Measurements from ENCODE around the gene OLFML2B. TPM values are rescaled to one million over a fixed set of nuclear protein-coding genes. Genes with fewer than 3 reads are reported as not detected.

Gene OLFML2B
- polyA plus RNA-seq, 1 of the 3 experiments (the other 2 are of a cell fraction): 7.3 TPM

- H3K9ac ChIP-seq: no peak overlapping the region
- H3K4me1 ChIP-seq (ENCODE audit: control insufficient read depth in 1 of 2, insufficient read depth in 2 of 2, low read depth in 1 of 2, low read length in 1 of 2): peaks cover 9% of the 10 kb centered on the region in 2 experiments; a peak in 2 of 4 replicates
- no peaks in the 10 kb centered on the region for H3K27me3 ChIP-seq (ENCODE audit: insufficient read depth)
- no peaks in the 10 kb centered on the region for H4K20me1 ChIP-seq (ENCODE audit: insufficient read depth)
- CTCF ChIA-PET: interaction anchor here (1.5 kb wide), 2 partner anchors 37 to 191 kb away, joined by 3 read pairs; no protein-coding TSS in a partner anchor
- no peak for TF ChIP-seq CTCF (IDR thresholded peaks at IDR 0.05)
- TF ChIP-seq SMC3 (IDR thresholded peaks at IDR 0.05; ENCODE audit: low read depth, low read length): no peak
- TF ChIP-seq PBX3 (IDR thresholded peaks at IDR 0.05): no peak
- TF ChIP-seq, protein P1, sequence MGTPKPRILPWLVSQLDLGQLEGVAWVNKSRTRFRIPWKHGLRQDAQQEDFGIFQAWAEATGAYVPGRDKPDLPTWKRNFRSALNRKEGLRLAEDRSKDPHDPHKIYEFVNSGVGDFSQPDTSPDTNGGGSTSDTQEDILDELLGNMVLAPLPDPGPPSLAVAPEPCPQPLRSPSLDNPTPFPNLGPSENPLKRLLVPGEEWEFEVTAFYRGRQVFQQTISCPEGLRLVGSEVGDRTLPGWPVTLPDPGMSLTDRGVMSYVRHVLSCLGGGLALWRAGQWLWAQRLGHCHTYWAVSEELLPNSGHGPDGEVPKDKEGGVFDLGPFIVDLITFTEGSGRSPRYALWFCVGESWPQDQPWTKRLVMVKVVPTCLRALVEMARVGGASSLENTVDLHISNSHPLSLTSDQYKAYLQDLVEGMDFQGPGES (IDR thresholded peaks at IDR 0.05; ENCODE audit: low read depth, low read length): no peak
- TF ChIP-seq MXI1 (IDR thresholded peaks at IDR 0.05; ENCODE audit: low read depth, low read length): no peak
- no peak for TF ChIP-seq FOXJ3 (CRISPR knock-in tag; IDR thresholded peaks at IDR 0.05)
- no peak for TF ChIP-seq FOXM1 (IDR thresholded peaks at IDR 0.05; ENCODE audit: low read depth)
- TF ChIP-seq RAD21 (IDR thresholded peaks at IDR 0.05; ENCODE audit: low read length): no peak
- no peak for TF ChIP-seq RFX5 (IDR thresholded peaks at IDR 0.05; ENCODE audit: low read length)
- TF ChIP-seq MEF2A (IDR thresholded peaks at IDR 0.05; ENCODE audit: borderline replicate concordance, low read depth): no peak
- TF ChIP-seq TCF12 (IDR thresholded peaks at IDR 0.05): no peak
- no peak for TF ChIP-seq NFIC (IDR thresholded peaks at IDR 0.05; ENCODE audit: borderline replicate concordance)
- TF ChIP-seq MAX (IDR thresholded peaks at IDR 0.05; ENCODE audit: low read depth): no peak
- TF ChIP-seq REST (IDR thresholded peaks at IDR 0.05; ENCODE audit: low read depth, low read length): no peak
- TF ChIP-seq POLR2AphosphoS5 (IDR thresholded peaks at IDR 0.05; ENCODE audit: low read depth, low read length): no peak
- TF ChIP-seq RCOR1 (IDR thresholded peaks at IDR 0.05; ENCODE audit: low read length): no peak
- peaks cover 0 to 9% of the 10 kb centered on the region in 2 experiments for H3K36me3 ChIP-seq (replicated peaks in 1 of 2; ENCODE audit: control insufficient read depth in 1 of 2, insufficient read depth in 2 of 2, low read length in 1 of 2)
- no peaks in the 10 kb centered on the region for H3F3A ChIP-seq (replicated peaks; ENCODE audit: insufficient read depth)
- no peaks in the 10 kb centered on the region for H3K79me2 ChIP-seq (ENCODE audit: insufficient read depth)
- H3K9me3 ChIP-seq: no peaks in the 10 kb centered on the region
- no peak overlapping the region for H3K4me3 ChIP-seq (ENCODE audit: low read depth in 2 of 2, low read length in 1 of 2)
- no peaks in the 10 kb centered on the region for H3K9me2 ChIP-seq
- H3K4me2 ChIP-seq: no peak overlapping the region
- no peak overlapping the region for H2AFZ ChIP-seq (ENCODE audit: low read depth)
- H3K27ac ChIP-seq (ENCODE audit: low read depth in 2 of 2, low read length in 1 of 2): no peak overlapping the region
- WGBS (ENCODE audit: low lambda C conversion rate): 84% methylated on average over 8 of the region's 8 CpGs
- no peak for DNase-seq
- POLR2A ChIA-PET: no interaction called here
Observed at GRCh38 chr1:161999301-162000052, 24.2 kb downstream of the OLFML2B start.

All from SK-N-SH (cell line).